GM18951 (cell line): ENCODE data around the gene CCDC57.

ENCODE experiments used
- POLR2A ChIP-seq: IDR thresholded peaks from 4 replicates; pipeline ENCODE4 v1.6.1; 2011; ENCODE audit warnings: mild to moderate bottlenecking; ENCODE audit not compliant: insufficient read length, insufficient read depth; ENCODE audit errors: extremely low read depth
- in situ Hi-C: fragments of 300-500 bp; cut with MboI; formaldehyde crosslinking; loops from one replicate; pipeline ENCODE4 v1.12.0; 2022; ENCODE audit warnings: low sequenced_read_pairs, mixed read lengths, inconsistent platforms; ENCODE audit not compliant: unreplicated experiment

CCDC57 gene

GRCh38 chr17:82155606-82156005 is 57.0 kb downstream of the CCDC57 start:
- no peak for TF ChIP-seq POLR2A
- in situ Hi-C loops, result loop anchor here (25.0 kb wide), 1 partner anchor 118 kb away; the partner anchor contains the start of genes DCXR and RAC3

- in situ Hi-C loops, result loop anchor here (25.0 kb wide), 1 partner anchor 118 kb away; the partner anchor contains the start of genes DCXR and RAC3
- TF ChIP-seq POLR2A, result no peak
Measured at GRCh38 chr17:82154881-82155331, 57.7 kb downstream of the CCDC57 start.

- TF ChIP-seq POLR2A, result no peak
- in situ Hi-C loops, result loop anchor here (25.0 kb wide), 1 partner anchor 117 kb away; the partner anchor contains the start of genes DCXR and RAC3
Measured at GRCh38 chr17:82153745-82154375, 58.8 kb downstream of the CCDC57 start.

GRCh38 chr17:82153295-82153691 is 59.3 kb downstream of the CCDC57 start:
- in situ Hi-C loops, result loop anchor here (25.0 kb wide), 1 partner anchor 116 kb away; the partner anchor contains the start of genes DCXR and RAC3
- no peak for TF ChIP-seq POLR2A

- no peak for TF ChIP-seq POLR2A
- in situ Hi-C loops, result loop anchor here (25.0 kb wide), 1 partner anchor 115 kb away; the partner anchor contains the start of genes DCXR and RAC3
Measured at GRCh38 chr17:82152556-82153294, 59.9 kb downstream of the CCDC57 start.

GRCh38 chr17:82152114-82152513 is 60.5 kb downstream of the CCDC57 start:
- TF ChIP-seq POLR2A, result no peak
- in situ Hi-C loops, result loop anchor here (25.0 kb wide), 1 partner anchor 115 kb away; the partner anchor contains the start of genes DCXR and RAC3

GRCh38 chr17:82151106-82151957 is 61.3 kb downstream of the CCDC57 start:
- in situ Hi-C loops, result loop anchor here (25.0 kb wide), 1 partner anchor 114 kb away; the partner anchor contains the start of genes DCXR and RAC3
- no peak for TF ChIP-seq POLR2A

GRCh38 chr17:82149401-82150099 is 63.1 kb downstream of the CCDC57 start:
- in situ Hi-C loops, result loop anchor here (25.0 kb wide), 1 partner anchor 112 kb away; the partner anchor contains the start of genes DCXR and RAC3
- TF ChIP-seq POLR2A, result no peak

GRCh38 chr17:82148997-82149396 is 63.6 kb downstream of the CCDC57 start:
- in situ Hi-C loops, result no loop called here
- no peak for TF ChIP-seq POLR2A

GRCh38 chr17:82148011-82148410 is 64.6 kb downstream of the CCDC57 start:
- TF ChIP-seq POLR2A, result no peak
- in situ Hi-C loops, result no loop called here

GRCh38 chr17:82146663-82147654 is 65.7 kb downstream of the CCDC57 start:
- TF ChIP-seq POLR2A, result no peak
- in situ Hi-C loops, result no loop called here

- in situ Hi-C loops, result no loop called here
Measured at GRCh38 chr17:82145550-82146155, 67.0 kb downstream of the CCDC57 start.

More at GRCh38 chr17:82145550-82146155, 67.0 kb downstream of the CCDC57 start:
- no peak for TF ChIP-seq POLR2A
